GDM1 (cell line): Measurements from ENCODE around the gene STPG2.

Experiments
- DNase-seq: peaks from one replicate; lab custom pipeline; 2025; lab: John Stamatoyannopoulos, UW

STPG2 gene

GRCh38 chr4:98092833-98093439 lies 50.3 kb downstream of the STPG2 start:
- DNase-seq = no peak

- DNase-seq = no peak
Measured at GRCh38 chr4:98081936-98082335, 61.3 kb downstream of the STPG2 start.

DNA sequence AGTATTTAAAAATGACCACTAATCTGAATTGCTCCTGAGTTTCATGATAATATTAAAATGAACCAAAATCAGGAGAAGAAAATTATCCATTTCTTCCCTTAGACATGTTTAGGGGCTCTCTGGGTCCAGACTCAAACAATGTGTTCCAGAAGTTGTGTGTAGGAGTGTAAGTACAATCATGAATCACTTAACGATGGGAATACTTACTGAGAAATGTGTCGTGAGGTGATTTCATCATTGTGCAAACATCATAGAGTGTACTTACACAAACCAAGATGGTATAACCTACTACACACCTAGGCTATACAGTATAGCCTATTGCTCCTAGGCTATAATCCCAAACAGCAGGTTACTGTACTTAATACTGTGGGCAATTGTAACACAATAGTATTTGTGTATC lies 74.8 kb downstream of the STPG2 start:
- DNase-seq = no peak

DNA sequence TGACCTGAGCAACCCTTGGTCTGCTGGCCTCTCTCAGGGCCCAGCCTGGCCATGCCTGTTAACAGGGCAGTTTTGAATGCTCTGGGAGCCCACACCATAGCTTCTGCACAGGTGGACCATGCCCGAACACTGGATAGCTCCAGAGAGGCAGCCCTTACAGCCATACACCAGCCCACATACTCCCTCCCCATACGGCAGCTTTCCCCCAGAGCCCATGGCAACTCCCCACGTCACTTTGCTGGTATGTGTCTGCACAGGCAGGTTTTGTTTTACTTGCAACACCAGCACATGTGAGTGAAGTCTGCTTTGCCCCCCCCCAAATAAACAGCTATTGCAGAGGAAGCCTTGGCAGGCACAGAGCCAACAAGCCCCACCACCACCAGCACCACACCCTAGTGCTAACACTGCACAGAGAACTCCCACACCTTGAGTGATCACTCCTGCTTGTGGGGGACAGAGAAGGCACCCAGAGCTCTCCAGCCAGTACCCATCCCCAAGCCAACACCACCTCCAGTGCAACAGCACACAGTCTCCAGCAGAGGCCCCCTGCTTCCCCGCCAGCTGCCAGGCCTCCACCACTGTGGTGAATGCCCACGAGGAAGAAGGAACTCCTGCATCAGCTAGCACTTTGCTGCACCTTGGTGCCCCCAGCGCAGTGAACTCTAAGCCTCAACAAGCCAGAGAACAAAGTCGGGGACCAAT lies 87.3 kb downstream of the STPG2 start:
- DNase-seq = no peak

- DNase-seq = no peak
Measured at GRCh38 chr4:98046665-98047064, 96.6 kb downstream of the STPG2 start.

GRCh38 chr4:98030059-98030458 lies 113.2 kb downstream of the STPG2 start:
- DNase-seq = no peak

DNA sequence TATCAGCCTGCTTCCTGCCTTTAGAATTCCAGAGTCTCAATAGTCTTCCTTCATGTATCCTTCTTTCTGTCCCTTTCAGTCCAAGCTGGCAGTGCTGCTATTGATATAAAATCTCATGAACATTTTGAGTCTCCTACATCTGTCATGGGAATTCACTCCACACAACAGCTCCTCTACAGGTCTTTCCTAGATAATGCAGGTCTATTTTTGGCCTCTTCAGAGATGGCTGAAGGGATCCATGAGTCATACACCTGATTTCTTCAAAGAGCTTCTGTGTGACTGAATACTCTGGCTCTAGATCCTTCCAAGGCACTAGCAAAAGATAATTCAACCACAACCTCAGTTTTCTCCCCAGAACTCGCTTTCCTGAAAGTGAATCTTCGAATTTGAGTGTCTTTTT lies 115.4 kb downstream of the STPG2 start:
- no peak for DNase-seq

GRCh38 chr4:98026362-98026761 lies 116.9 kb downstream of the STPG2 start:
- DNase-seq = no peak

DNA sequence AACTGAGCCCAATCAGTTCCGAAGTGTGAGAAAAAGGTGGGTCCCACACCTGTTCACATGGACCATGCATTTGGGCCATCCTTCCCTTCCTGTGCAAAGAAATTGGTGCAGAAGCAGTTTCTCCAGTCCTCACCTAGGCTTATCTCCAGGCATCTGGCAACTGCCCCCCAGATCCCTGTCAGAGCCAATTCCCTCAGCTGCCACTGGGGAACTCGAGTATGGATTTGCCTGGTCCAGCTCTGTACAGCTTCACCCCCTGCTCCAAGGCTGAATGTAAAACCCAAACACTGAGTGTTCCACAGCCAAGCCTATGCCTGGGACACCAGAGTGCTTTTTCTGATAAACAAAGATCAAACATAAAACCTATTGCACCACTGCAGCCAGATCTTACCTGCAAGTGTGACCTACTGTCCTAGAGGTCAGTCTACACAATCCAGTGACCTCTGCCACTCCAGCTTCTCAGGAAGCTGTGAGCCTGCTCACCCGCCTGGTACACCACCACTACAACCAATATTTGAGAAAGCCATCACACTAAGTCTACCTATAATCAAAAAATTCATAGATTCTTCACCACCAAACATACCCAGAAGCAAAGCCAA lies 136.4 kb downstream of the STPG2 start:
- DNase-seq = no peak

DNA sequence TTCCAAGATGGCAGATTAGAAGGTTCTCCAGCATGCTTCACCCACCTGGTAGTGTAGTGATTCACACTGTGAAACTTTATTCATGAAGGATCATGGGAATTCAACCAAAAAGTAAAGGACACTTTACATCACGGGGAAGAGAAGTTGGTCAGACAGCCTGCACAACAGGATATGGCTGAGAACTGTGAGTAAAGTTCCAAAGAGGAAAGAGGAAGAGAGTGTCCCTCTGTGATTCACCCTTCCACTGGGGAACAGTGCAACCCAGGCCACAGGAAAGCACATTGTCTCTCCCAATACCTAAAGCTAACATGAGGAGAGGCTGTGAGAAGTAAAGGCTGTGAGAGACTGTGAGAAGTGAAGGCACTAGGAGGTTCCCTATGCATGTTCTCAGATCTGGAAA lies 137.2 kb downstream of the STPG2 start:
- DNase-seq = no peak

DNA sequence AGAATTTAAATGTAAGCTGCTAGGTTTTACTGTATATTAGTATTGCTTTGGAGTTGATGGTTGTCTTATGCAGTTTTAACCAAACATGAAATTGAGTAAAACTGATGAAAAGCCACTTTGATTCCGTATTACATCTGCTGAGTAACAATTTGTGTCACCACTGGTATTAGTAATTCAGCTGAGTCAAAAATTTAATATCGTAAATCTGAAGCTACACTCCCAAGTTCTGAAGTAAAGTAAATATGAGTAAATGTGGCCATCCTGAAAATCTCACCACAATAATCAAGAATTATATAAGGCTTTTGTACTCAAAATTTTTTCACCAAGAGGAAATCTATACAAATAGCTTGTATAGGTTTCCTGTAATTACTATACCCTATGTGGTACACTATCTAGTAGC lies 142.3 kb downstream of the STPG2 start:
- DNase-seq = no peak

- no peak for DNase-seq
Measured at GRCh38 chr4:97998203-97998602, 145.1 kb downstream of the STPG2 start.

DNA sequence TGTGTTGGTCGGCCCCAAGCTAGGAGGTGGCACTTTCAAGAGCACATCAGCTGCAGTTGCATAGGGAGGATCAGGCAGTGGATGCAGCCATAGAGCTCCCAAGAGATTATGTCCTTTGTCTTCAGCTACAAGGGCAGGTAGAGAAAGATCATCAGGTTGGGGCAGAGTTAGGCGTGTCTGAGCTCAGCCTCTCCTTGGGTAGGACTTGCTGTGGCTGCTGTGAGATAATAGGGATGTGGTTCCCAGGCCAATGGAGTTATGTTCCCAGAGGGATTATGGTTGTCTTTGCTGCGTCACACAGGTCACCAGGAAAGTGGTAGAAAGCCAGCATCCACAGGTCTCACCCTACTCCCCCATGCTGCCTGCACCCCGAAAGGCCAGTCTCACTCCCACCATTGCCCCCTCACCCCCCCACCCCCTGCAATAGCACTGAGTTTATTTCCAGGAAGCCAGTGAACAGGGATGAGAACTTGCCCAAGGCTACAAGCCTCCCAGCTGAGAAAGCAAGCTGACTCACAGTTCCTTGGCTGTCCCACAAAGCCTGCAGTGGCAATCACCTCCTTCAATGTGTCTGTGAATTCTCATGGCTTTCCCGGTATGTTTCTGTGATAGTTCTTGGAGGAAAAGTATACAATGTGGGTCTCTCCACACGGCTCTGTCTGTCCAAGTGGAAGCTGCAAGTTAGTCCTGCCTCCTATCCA lies 148.4 kb downstream of the STPG2 start:
- no peak for DNase-seq

GRCh38 chr4:97990409-97990808 lies 152.9 kb downstream of the STPG2 start:
- no peak for DNase-seq

DNA sequence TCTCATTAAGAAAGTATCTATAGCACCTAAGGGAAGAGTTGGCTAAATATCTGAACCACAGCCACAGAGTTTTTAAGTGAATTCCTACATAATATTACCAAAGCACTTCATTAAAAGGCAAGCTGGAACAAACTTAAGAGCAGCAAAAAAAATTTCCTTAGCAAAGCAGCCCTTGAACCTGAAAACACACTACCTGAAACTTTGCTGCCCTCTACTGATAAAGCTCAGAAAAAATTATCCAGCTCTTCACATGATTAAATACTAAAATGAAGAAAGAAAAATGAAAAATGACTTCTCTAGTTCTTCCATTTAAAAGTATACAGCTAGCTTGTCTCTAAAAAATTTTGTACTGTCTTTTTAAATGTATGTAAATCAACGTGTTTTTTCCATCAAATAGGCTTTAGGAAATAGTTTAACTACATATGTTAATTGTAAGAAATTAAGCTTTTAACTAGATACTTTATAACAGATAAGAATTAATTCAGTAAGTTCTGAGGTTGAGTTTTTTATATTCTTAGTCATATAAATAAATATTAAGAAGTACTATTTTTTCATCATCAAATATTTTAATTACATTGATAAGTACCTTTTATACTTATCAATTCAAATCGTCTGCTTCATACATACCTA lies 156.1 kb downstream of the STPG2 start:
- no peak for DNase-seq

GRCh38 chr4:97984545-97985131 lies 158.6 kb downstream of the STPG2 start:
- DNase-seq = no peak

DNA sequence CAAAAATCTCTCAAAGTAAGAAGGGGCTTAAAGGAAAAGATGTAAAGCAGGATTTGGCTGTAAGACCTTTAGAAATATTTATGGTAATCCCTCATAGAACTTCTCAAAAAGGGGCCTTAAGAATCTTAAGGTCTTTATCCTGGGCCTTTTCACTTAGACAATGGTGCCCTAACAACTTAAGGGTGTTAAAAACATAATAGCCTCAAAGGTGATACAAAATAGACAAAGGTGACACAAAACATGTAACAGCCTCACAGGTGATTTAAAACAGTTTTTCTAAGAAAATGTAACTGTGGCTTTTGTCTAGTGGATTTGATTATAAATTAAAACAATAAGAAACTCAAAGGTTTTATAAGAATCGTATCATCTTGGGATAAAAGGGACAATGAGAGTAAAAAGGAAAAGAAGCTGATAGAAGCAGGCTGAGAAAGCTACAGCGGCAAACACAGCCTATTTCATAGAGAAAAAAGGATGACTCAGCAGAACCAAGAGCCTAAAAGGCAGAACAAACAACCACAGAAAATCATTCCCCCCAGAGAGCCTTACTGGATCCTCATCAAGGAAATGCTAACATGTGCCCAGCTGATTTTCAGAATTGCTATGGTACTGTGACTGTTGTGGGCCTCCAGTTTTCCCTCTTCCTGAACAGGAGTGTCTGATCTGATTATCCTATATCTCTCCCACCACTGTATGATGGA lies 164.3 kb downstream of the STPG2 start:
- no peak for DNase-seq

- DNase-seq = no peak
Measured at GRCh38 chr4:97953171-97953941, 189.9 kb downstream of the STPG2 start.

DNA sequence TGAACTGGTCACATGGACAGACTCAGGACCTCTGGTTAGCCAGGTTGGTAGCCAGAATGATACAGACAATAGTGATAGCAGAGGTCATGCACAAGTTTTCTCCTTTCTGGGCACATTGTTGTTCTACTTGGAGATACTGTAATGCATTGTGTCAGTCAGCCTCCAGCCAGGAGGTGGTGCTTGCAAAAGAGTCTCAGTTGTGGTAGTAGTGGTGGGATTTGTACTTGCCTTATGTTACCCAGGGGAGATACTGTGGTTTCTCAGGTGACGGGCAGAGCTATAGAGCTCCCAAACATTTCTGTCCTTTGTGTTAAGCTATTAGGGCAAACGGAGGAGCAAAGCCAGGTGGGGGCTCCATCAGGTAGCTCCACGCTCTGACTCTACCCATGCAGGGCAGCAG lies 190.5 kb downstream of the STPG2 start:
- no peak for DNase-seq

- DNase-seq = no peak
Measured at GRCh38 chr4:97950836-97951235, 192.4 kb downstream of the STPG2 start.

GRCh38 chr4:97942951-97943350 lies 200.3 kb downstream of the STPG2 start:
- DNase-seq = no peak
